Measurements from ENCODE around the gene ZSCAN5B.
A peak's percentile ranks its signal among the peaks of the same experiment; 100 is the strongest.
"Not testable (repeated sequence)": the region's sequence is repeated elsewhere in the genome, so short reads cannot be mapped to it uniquely, and the experiment has no call there.

The ZSCAN5B gene

DNA sequence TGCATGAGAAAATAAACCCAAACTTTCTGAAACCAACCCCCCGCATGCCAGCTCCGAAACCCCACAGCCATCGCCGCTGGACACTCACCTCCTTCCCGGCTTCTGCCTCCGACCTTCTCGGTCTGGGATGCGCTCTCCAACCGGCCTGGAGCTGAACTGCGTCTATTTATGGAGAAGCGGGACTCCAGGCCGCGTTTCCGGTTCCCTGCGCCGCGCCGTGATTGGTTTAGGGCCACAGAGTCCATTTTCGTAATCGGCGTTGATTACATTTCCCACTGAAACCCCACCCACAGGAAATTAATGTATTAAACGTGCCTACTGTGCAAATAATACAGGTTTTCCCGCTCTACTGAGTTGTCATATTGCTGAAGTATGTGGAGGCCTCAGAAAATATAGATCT, at the start of gene ZSCAN5B:
TSS of gene ZSCAN5B (minus strand) at position 138 of the 400 bp plus-strand sequence. CDS start 4,731 bp downstream, outside the sequence.
- DNase-seq (ENCODE audit: low read depth); H3K4me3 ChIP-seq (ENCODE audit: low read depth, low read length): not testable (repeated sequence)

DNA sequence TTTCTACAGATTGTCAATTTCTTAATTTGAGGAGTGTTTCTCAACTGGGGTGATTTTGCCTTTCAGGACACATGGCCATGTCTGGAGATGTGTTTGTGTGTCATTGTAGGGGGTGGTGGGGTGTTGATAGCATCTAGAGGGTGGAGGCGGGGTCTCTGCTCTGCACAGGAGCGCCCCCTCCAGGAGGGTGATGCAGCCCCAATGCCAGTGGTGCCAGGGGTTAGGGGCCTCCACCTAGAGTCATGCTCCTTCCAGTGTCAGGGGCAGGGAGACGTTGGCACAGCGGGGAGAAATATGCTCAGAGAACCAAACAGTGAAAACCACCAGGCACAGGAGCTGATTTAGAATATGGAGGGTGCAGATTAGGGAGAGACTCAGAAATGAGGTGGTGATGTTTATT, 48.2 kb upstream of the ZSCAN5B start:
- not testable (repeated sequence) for H3K4me3 ChIP-seq (ENCODE audit: low read depth, low read length); DNase-seq (ENCODE audit: low read depth)

- peak; percentile 4 for DNase-seq (ENCODE audit: low read depth)
- no peak overlapping the region for H3K4me3 ChIP-seq (ENCODE audit: low read depth, low read length)
Observed at GRCh38 chr19:56245121-56245740, 47.6 kb upstream of the ZSCAN5B start.

- DNase-seq (ENCODE audit: low read depth) = no peak
- no peak overlapping the region for H3K4me3 ChIP-seq (ENCODE audit: low read depth, low read length)
Observed at GRCh38 chr19:56223481-56223880, 25.9 kb upstream of the ZSCAN5B start.

DNA sequence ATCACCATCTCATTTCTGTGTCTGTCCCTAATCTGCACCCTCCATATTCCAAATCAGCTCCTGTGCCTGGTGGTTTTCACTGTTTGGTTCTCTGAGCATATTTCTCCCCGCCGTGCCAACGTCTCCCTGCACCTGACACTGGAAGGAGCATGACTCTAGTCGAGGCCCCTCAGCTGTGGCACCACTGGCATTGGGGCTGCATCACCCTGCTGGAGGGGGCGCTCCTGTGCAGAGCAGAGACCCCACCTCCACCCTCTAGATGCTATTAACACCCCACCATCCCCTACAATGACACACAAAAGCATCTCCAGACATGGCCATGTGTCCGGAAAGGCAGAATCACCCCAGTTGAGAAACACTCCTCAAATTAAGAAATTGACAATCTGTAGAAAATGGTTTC, 25.3 kb upstream of the ZSCAN5B start:
- H3K4me3 ChIP-seq (ENCODE audit: low read depth, low read length) = no peak overlapping the region
- DNase-seq (ENCODE audit: low read depth) = no peak

DNA sequence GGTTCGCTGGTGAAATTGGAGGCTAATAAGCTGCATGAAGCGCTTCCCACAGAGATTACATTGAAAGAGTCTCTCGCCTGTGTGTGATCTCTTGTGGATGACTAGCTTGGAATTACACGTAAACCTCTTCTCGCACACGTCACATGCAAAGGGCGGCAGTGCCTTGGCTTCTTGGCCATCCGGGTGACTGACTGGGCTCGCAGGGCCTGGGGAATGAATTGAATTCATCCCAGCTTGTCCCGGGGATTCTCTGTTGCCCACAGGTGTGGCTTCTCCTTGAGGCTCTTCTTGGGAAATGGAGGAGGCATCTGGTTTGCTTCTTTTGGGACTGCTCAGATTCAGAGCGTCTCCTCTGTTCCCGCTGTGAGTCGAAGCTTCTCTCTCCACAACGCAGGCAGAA, 24.3 kb upstream of the ZSCAN5B start:
- no peak overlapping the region for H3K4me3 ChIP-seq (ENCODE audit: low read depth, low read length)
- DNase-seq (ENCODE audit: low read depth) = no peak

GRCh38 chr19:56221442-56221841, 23.9 kb upstream of the ZSCAN5B start:
- H3K4me3 ChIP-seq (ENCODE audit: low read depth, low read length); DNase-seq (ENCODE audit: low read depth): not testable (repeated sequence)

GRCh38 chr19:56218961-56219360, 21.4 kb upstream of the ZSCAN5B start:
- no peak overlapping the region for H3K4me3 ChIP-seq (ENCODE audit: low read depth, low read length)
- DNase-seq (ENCODE audit: low read depth) = no peak

GRCh38 chr19:56217039-56217949, 19.7 kb upstream of the ZSCAN5B start:
- peak overlapping the region; percentile 31 for H3K4me3 ChIP-seq (ENCODE audit: low read depth, low read length)
- no peak for DNase-seq (ENCODE audit: low read depth)

DNA sequence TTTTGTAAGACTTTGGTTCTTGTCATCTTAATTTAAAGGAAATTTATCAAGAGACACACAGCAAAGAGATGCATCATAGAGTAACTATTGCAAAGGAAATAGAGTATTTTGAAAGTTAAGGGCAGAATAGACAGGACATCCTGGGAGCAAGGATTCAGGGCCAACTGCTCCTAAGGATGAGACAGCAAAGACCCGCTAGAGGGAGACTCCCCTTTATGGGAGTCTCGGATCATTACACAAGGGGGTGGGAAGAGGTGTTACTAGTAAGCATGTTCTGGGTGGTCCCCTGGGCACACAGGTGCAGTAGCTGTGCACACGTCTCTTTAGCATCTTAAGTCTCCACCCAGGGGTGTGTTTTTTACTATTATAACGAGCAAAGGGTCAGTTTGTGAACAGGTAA, 14.1 kb upstream of the ZSCAN5B start:
- DNase-seq (ENCODE audit: low read depth) = no peak
- no peak overlapping the region for H3K4me3 ChIP-seq (ENCODE audit: low read depth, low read length)

DNA sequence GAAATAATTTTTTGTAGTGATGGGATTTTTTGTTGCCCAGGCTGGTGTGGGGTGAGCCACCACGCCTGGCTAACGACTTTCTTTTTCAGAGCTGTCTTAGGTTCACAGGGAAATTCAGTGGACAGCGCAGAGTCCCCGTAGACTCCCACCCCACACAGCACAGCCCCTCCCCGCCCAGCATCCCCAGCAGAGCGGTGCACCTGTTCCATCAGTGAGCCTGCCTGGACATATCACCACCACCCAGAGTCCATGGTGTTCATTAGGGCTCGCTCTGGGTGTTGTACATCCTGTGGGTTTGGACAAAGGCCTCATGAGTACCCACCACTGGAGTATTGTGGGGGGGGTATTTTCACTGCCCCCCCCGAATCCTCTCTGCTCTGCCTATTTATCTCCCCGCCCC, 12.5 kb upstream of the ZSCAN5B start:
- not testable (repeated sequence) for H3K4me3 ChIP-seq (ENCODE audit: low read depth, low read length); DNase-seq (ENCODE audit: low read depth)

- DNase-seq (ENCODE audit: low read depth) = no peak
Observed at GRCh38 chr19:56209091-56209490, 11.5 kb upstream of the ZSCAN5B start.

GRCh38 chr19:56207581-56207980, 10.0 kb upstream of the ZSCAN5B start:
- not testable (repeated sequence) for H3K4me3 ChIP-seq (ENCODE audit: low read depth, low read length); DNase-seq (ENCODE audit: low read depth)

More at GRCh38 chr19:56209091-56209490, 11.5 kb upstream of the ZSCAN5B start:
- H3K4me3 ChIP-seq (ENCODE audit: low read depth, low read length) = no peak overlapping the region

DNA sequence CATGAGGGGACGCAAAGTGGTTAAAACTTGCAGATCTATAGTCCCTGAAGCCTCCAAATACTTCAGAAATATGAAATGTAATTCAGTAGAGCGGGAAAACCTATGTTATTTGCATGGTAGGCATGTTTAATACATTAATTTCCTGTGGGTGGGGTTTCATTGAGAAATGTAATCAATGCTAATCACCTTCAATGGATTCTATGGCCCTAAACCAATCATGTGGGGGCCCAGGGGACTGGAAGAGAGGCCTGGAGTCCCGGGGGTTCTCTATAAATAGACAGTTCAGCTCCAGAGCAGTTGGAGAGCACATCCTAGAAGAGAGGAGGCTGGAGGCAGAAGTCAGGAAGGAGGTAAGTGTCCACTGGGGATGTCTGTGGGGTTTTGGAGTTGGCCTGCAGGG, 4.4 kb upstream of the ZSCAN5B start, which contains the start of gene ZSCAN5C:
TSS of gene ZSCAN5C (plus strand) at position 301 of the 400 bp plus-strand sequence. CDS start 3,641 bp downstream, outside the sequence.
- DNase-seq (ENCODE audit: low read depth) = no peak
- H3K4me3 ChIP-seq (ENCODE audit: low read depth, low read length) = no peak within 1 kb of the TSS

- no peak overlapping the region for H3K4me3 ChIP-seq (ENCODE audit: low read depth, low read length)
- no peak for DNase-seq (ENCODE audit: low read depth)
Observed at GRCh38 chr19:56199687-56200086, 2.1 kb upstream of the ZSCAN5B start.

DNA sequence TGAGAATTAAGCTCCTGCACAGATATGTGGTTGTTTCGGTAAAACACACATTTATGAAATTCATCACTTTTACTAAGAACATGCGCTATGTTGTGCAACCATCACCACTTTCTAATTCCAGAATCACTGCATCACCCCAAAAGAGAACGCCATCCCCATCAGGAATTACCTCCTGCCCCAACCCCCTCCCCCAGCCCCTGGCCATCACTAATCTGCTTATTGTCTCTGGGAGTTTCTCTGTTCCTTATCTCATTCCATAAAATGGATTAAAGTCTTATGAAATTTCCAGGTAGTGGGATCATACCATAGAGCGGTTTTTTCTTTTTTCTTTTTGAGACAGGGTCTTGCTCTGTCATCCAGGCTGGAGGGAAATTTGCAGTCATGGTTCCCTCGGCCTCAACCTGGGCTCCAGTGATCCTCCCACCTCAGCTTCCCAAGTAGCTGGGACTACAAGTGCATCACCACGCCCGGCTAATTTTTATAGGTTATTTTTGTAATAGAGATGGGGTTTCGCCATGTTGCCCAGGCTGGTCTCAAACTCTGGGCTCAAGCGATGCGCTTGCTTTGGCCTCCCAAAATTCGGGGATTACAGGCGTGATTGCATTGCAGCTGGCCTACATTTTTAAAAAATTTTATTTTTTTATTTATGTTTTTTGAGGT, 3.5 kb downstream of the ZSCAN5B start:
- no peak for DNase-seq (ENCODE audit: low read depth)
- no peak overlapping the region for H3K4me3 ChIP-seq (ENCODE audit: low read depth, low read length)

GRCh38 chr19:56191711-56192110, 5.9 kb downstream of the ZSCAN5B start:
- DNase-seq (ENCODE audit: low read depth) = no peak
- H3K4me3 ChIP-seq (ENCODE audit: low read depth, low read length) = no peak overlapping the region

DNA sequence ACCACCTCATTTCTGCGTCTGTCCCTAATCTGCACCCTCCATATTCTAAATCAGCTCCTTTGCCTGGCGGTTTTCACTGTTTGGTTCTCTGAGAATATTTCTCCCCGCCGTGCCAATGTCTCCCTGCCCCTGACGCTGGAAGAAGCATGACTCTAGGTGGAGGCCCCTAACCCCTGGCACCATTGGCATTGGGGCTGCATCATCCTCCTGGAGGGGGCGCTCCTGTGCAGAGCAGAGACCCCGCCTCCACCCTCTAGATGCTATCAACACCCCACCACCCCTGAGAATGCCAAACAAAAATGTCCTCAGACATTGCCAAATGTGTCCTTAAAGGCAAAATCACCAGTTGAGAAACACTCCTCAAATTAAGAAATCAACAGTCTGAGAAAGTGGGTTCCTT, 6.5 kb downstream of the ZSCAN5B start:
- DNase-seq (ENCODE audit: low read depth) = no peak

GRCh38 chr19:56189785-56190184, 7.8 kb downstream of the ZSCAN5B start:
- no peak overlapping the region for H3K4me3 ChIP-seq (ENCODE audit: low read depth, low read length)
- DNase-seq (ENCODE audit: low read depth) = no peak

More for the DNA sequence above, 6.5 kb downstream of the ZSCAN5B start:
- H3K4me3 ChIP-seq (ENCODE audit: low read depth, low read length) = no peak overlapping the region

Data from skeletal muscle cell (primary cell).